ENCODE measurements around the gene HSF2.

HSF2 gene

GRCh38 chr6:122399055-122399347 is 451 bp upstream of the HSF2 start:
- no peak for DNase-seq (ENCODE audit: low read depth in 3 of 3, low spot score in 1 of 3)

- no peak for DNase-seq (ENCODE audit: low read depth in 3 of 3, low spot score in 1 of 3)
Observed at GRCh38 chr6:122400121-122400450, 634 bp downstream of the HSF2 start.

- DNase-seq (ENCODE audit: low read depth in 3 of 3, low spot score in 1 of 3) = no peak
Observed at GRCh38 chr6:122400462-122401089, 1.1 kb downstream of the HSF2 start.

GRCh38 chr6:122401104-122401503 is 1.7 kb downstream of the HSF2 start:
- no peak for DNase-seq (ENCODE audit: low read depth in 3 of 3, low spot score in 1 of 3)

GRCh38 chr6:122404444-122404843 is 5.0 kb downstream of the HSF2 start:
- DNase-seq (ENCODE audit: low read depth in 3 of 3, low spot score in 1 of 3) = no peak

GRCh38 chr6:122405417-122405816 is 6.0 kb downstream of the HSF2 start:
- DNase-seq (ENCODE audit: low read depth in 3 of 3, low spot score in 1 of 3) = no peak

GRCh38 chr6:122406187-122406586 is 6.7 kb downstream of the HSF2 start:
- no peak for DNase-seq (ENCODE audit: low read depth in 3 of 3, low spot score in 1 of 3)

GRCh38 chr6:122407712-122408111 is 8.3 kb downstream of the HSF2 start:
- DNase-seq (ENCODE audit: low read depth in 3 of 3, low spot score in 1 of 3) = no peak

GRCh38 chr6:122408240-122408639 is 8.8 kb downstream of the HSF2 start:
- no peak for DNase-seq (ENCODE audit: low read depth in 3 of 3, low spot score in 1 of 3)

GRCh38 chr6:122408702-122409458 is 9.4 kb downstream of the HSF2 start:
- no peak for DNase-seq (ENCODE audit: low read depth in 3 of 3, low spot score in 1 of 3)

- DNase-seq (ENCODE audit: low read depth in 3 of 3, low spot score in 1 of 3) = no peak
Observed at GRCh38 chr6:122412001-122412400, 12.5 kb downstream of the HSF2 start.

- no peak for DNase-seq (ENCODE audit: low read depth in 3 of 3, low spot score in 1 of 3)
Observed at GRCh38 chr6:122416825-122417224, 17.4 kb downstream of the HSF2 start.

- no peak for DNase-seq (ENCODE audit: low read depth in 3 of 3, low spot score in 1 of 3)
Observed at GRCh38 chr6:122422003-122422402, 22.6 kb downstream of the HSF2 start.

- DNase-seq (ENCODE audit: low read depth in 3 of 3, low spot score in 1 of 3) = no peak
Observed at GRCh38 chr6:122422614-122423267, 23.3 kb downstream of the HSF2 start.

GRCh38 chr6:122423734-122424133 is 24.3 kb downstream of the HSF2 start:
- DNase-seq (ENCODE audit: low read depth in 3 of 3, low spot score in 1 of 3) = no peak

- no peak for DNase-seq (ENCODE audit: low read depth in 3 of 3, low spot score in 1 of 3)
Observed at GRCh38 chr6:122426597-122426996, 27.1 kb downstream of the HSF2 start.

GRCh38 chr6:122428781-122429180 is 29.3 kb downstream of the HSF2 start:
- no peak for DNase-seq (ENCODE audit: low read depth in 3 of 3, low spot score in 1 of 3)

- DNase-seq (ENCODE audit: low read depth in 3 of 3, low spot score in 1 of 3) = no peak
Observed at GRCh38 chr6:122429323-122429722, 29.9 kb downstream of the HSF2 start.

GRCh38 chr6:122431780-122432179 is 32.3 kb downstream of the HSF2 start:
- DNase-seq (ENCODE audit: low read depth in 3 of 3, low spot score in 1 of 3) = no peak

- no peak for DNase-seq (ENCODE audit: low read depth in 3 of 3, low spot score in 1 of 3)
Observed at GRCh38 chr6:122432816-122433215, 33.4 kb downstream of the HSF2 start.

GRCh38 chr6:122438975-122439374 is 39.5 kb downstream of the HSF2 start:
- DNase-seq (ENCODE audit: low read depth in 3 of 3, low spot score in 1 of 3) = no peak

- no peak for DNase-seq (ENCODE audit: low read depth in 3 of 3, low spot score in 1 of 3)
Observed at GRCh38 chr6:122445274-122445673, 45.8 kb downstream of the HSF2 start.

GRCh38 chr6:122449069-122449468 is 49.6 kb downstream of the HSF2 start:
- no peak for DNase-seq (ENCODE audit: low read depth in 3 of 3, low spot score in 1 of 3)

Measured in stimulated activated CD4-positive, alpha-beta T cell treated with anti-CD3 and anti-CD28 coated beads, TNF-alpha, amount 100 ng/mL, for 1 hour (primary cell).